ENCODE results near the gene IFNAR1. TPM values are rescaled to one million over a fixed set of nuclear protein-coding genes. Genes with fewer than 3 reads are reported as not detected.

IFNAR1 gene
- total and polyA plus RNA-seq, 10 donors: 9.2 to 86.1 (median 57.3) TPM

GRCh38 chr21:33289199-33289819 is 35.5 kb upstream of the IFNAR1 start:
- TF ChIP-seq POLR2AphosphoS5 (IDR thresholded peaks at IDR 0.05) (peak; percentile 8 to 60 (median 10)), CTCF (IDR thresholded peaks at IDR 0.05 in 8 of 11, conservative IDR thresholded peaks at IDR 0.05 in 3 of 11) (no peak)
- intact Hi-C loops (cut with DNase I; ENCODE audit: low total_unique reads): no loop called here

GRCh38 chr21:33290441-33290840 is 34.3 kb upstream of the IFNAR1 start:
- Histone ChIP-seq H3K27ac (peak overlapping the region in 1 of 8 donors; percentile 18), H3K9me3 (no peaks in the 10 kb centered on the region), H3K4me1 (peaks cover 10 to 68% (median 29%) of the 10 kb centered on the region in 6 donors), H3K4me3 (no peak overlapping the region), H3K27me3 (replicated peaks in 1 of 7) (no peaks in the 10 kb centered on the region), H3K36me3 (peaks cover 3 to 100% (median 52%) of the 10 kb centered on the region in 6 donors)
- no peak for TF ChIP-seq CTCF (IDR thresholded peaks at IDR 0.05 in 8 of 11, conservative IDR thresholded peaks at IDR 0.05 in 3 of 11)
- peak in 1 of 3 donors; percentile 62 for TF ChIP-seq POLR2AphosphoS5 (IDR thresholded peaks at IDR 0.05)
- WGBS, 5 donors: 94 to 99% (median 96%) methylated on average over 4 to 11 of the region's 11 CpGs
- no peak for DNase-seq
- intact Hi-C loops (cut with DNase I; ENCODE audit: low total_unique reads): no loop called here

More at GRCh38 chr21:33289199-33289819, 35.5 kb upstream of the IFNAR1 start:
- no peaks in the 10 kb centered on the region for H3K9me3 ChIP-seq
- WGBS, 5 donors: 70 to 100% (median 77%) methylated on average over 6 to 11 of the region's 11 CpGs
- H3K4me3 ChIP-seq: no peak overlapping the region
- peaks cover 10 to 67% (median 29%) of the 10 kb centered on the region in 6 donors for H3K4me1 ChIP-seq
- DNase-seq: no peak
- peaks cover 3 to 100% (median 58%) of the 10 kb centered on the region in 6 donors for H3K36me3 ChIP-seq
- H3K27ac ChIP-seq: peak overlapping the region in 5 of 8 donors; percentile 52 to 77 (median 67)
- H3K27me3 ChIP-seq (replicated peaks in 1 of 7): no peaks in the 10 kb centered on the region

GRCh38 chr21:33291686-33292085 is 33.1 kb upstream of the IFNAR1 start:
- peaks cover 3 to 100% (median 53%) of the 10 kb centered on the region in 6 donors for H3K36me3 ChIP-seq
- no peak overlapping the region for H3K4me3 ChIP-seq
- no peak for DNase-seq
- no peaks in the 10 kb centered on the region for H3K9me3 ChIP-seq
- peaks cover 0 to 69% (median 26%) of the 10 kb centered on the region in 6 donors for H3K4me1 ChIP-seq
- H3K27ac ChIP-seq: peak overlapping the region in 1 of 8 donors; percentile 27
- TF ChIP-seq CTCF (IDR thresholded peaks at IDR 0.05 in 8 of 11, conservative IDR thresholded peaks at IDR 0.05 in 3 of 11) (no peak), POLR2A (IDR thresholded peaks at IDR 0.05) (no peak), POLR2AphosphoS5 (IDR thresholded peaks at IDR 0.05) (peak in 2 of 3 donors; percentile 33 to 60)
- H3K27me3 ChIP-seq (replicated peaks in 1 of 7): no peaks in the 10 kb centered on the region
- WGBS, 5 donors: 88 to 100% (median 94%) methylated on average over 3 to 9 of the region's 9 CpGs
- intact Hi-C loops (cut with DNase I; ENCODE audit: low total_unique reads): no loop called here

GRCh38 chr21:33292724-33293123 is 32.0 kb upstream of the IFNAR1 start:
- WGBS, 5 donors: 81 to 88% (median 85%) methylated on average over 4 to 5 of the region's 5 CpGs
- Histone ChIP-seq H3K27me3 (replicated peaks in 1 of 7) (no peaks in the 10 kb centered on the region), H3K4me3 (no peak overlapping the region), H3K27ac (peak overlapping the region in 3 of 8 donors; percentile 24 to 93 (median 27)), H3K36me3 (peaks cover 3 to 100% (median 58%) of the 10 kb centered on the region in 6 donors), H3K4me1 (peaks cover 0 to 68% (median 22%) of the 10 kb centered on the region in 6 donors), H3K9me3 (no peaks in the 10 kb centered on the region)
- TF ChIP-seq POLR2AphosphoS5 (IDR thresholded peaks at IDR 0.05) (no peak), CTCF (IDR thresholded peaks at IDR 0.05 in 8 of 11, conservative IDR thresholded peaks at IDR 0.05 in 3 of 11) (no peak), POLR2A (IDR thresholded peaks at IDR 0.05) (no peak)
- intact Hi-C loops (cut with DNase I; ENCODE audit: low total_unique reads): no loop called here
- no peak for DNase-seq

Measured in spleen (tissue), 11 donors.